ENCODE measurements around the gene TMEM45B.
"Not testable (repeated sequence)": the region's sequence is repeated elsewhere in the genome, so short reads cannot be mapped to it uniquely, and the experiment has no call there.

The TMEM45B gene

GRCh38 chr11:129813231-129813791 is 2.3 kb upstream of the TMEM45B start:
- DNase-seq: no peak

- no peak for DNase-seq
Measured at GRCh38 chr11:129814244-129815014, 1.2 kb upstream of the TMEM45B start.

- DNase-seq: no peak
Measured at GRCh38 chr11:129817534-129818051, 1.9 kb downstream of the TMEM45B start.

- DNase-seq: not testable (repeated sequence)
Measured at GRCh38 chr11:129818236-129818635, 2.6 kb downstream of the TMEM45B start.

- DNase-seq: no peak
Measured at GRCh38 chr11:129819237-129819636, 3.6 kb downstream of the TMEM45B start.

- DNase-seq: not testable (repeated sequence)
Measured at GRCh38 chr11:129820228-129820627, 4.6 kb downstream of the TMEM45B start.

GRCh38 chr11:129823281-129823680 is 7.6 kb downstream of the TMEM45B start:
- not testable (repeated sequence) for DNase-seq

- not testable (repeated sequence) for DNase-seq
Measured at GRCh38 chr11:129823799-129824198, 8.2 kb downstream of the TMEM45B start.

GRCh38 chr11:129825380-129825779 is 9.7 kb downstream of the TMEM45B start:
- no peak for DNase-seq

GRCh38 chr11:129828301-129828836 is 12.7 kb downstream of the TMEM45B start:
- DNase-seq: no peak

GRCh38 chr11:129829497-129829896 is 13.8 kb downstream of the TMEM45B start:
- DNase-seq: not testable (repeated sequence)

- DNase-seq: not testable (repeated sequence)
Measured at GRCh38 chr11:129831227-129831626, 15.6 kb downstream of the TMEM45B start.

- DNase-seq: not testable (repeated sequence)
Measured at GRCh38 chr11:129833260-129833659, 17.6 kb downstream of the TMEM45B start.

- DNase-seq: not testable (repeated sequence)
Measured at GRCh38 chr11:129836423-129836891, 20.8 kb downstream of the TMEM45B start.

GRCh38 chr11:129836979-129837378 is 21.3 kb downstream of the TMEM45B start:
- no peak for DNase-seq

GRCh38 chr11:129840236-129840635 is 24.6 kb downstream of the TMEM45B start:
- DNase-seq: no peak

GRCh38 chr11:129842138-129842537 is 26.5 kb downstream of the TMEM45B start:
- no peak for DNase-seq

GRCh38 chr11:129846508-129847335 is 31.1 kb downstream of the TMEM45B start:
- no peak for DNase-seq

- not testable (repeated sequence) for DNase-seq
Measured at GRCh38 chr11:129847361-129847760, 31.7 kb downstream of the TMEM45B start.

- no peak for DNase-seq
Measured at GRCh38 chr11:129849447-129850130, 33.9 kb downstream of the TMEM45B start.

- no peak for DNase-seq
Measured at GRCh38 chr11:129852125-129852740, 36.6 kb downstream of the TMEM45B start.

Measured in 8988T (cell line).